Astrocyte (in vitro differentiated cells and primary cell): ENCODE results near the gene SUFU.
"Not testable (repeated sequence)": the region's sequence is repeated elsewhere in the genome, so short reads cannot be mapped to it uniquely, and the experiment has no call there.

Experiments
- CTCF ChIP-seq: IDR thresholded peaks from 2 replicates; pipeline ENCODE4 v1.5.1; 2011; ENCODE audit warnings: low read depth, mild to moderate bottlenecking, inconsistent platforms, low read length, moderate library complexity; ENCODE audit not compliant: insufficient read depth
- EZH2 ChIP-seq: IDR thresholded peaks from 2 replicates; pipeline ENCODE4 v1.6.1; 2012; ENCODE audit warnings: mild to moderate bottlenecking, low read length, inconsistent platforms; ENCODE audit not compliant: insufficient read depth

GRCh38 chr10:102667411-102667810 lies 163.6 kb downstream of the SUFU start:
- TF ChIP-seq CTCF, EZH2: not testable (repeated sequence)
